RPMI8226 (cell line): ENCODE measurements around the gene TM9SF4.

ENCODE experiments used
- DNase-seq: peaks from one replicate; pipeline ENCODE4 v3.0.0-alpha.2; 2015

Gene TM9SF4

GRCh38 chr20:32109392-32110172 is at the start of gene TM9SF4:
TM9SF4 (plus strand) TSS chr20:32109714; CDS start chr20:32109741, 27 bp downstream.
- DNase-seq: peak; percentile 96

GRCh38 chr20:32062776-32063170 is 46.7 kb upstream of the TM9SF4 start:
- DNase-seq: no peak

GRCh38 chr20:32063695-32064094 is 45.8 kb upstream of the TM9SF4 start:
- DNase-seq: no peak

- peak; percentile 81 for DNase-seq
Measured at GRCh38 chr20:32064667-32065066, 44.8 kb upstream of the TM9SF4 start.

- no peak for DNase-seq
Measured at GRCh38 chr20:32067234-32067821, 42.2 kb upstream of the TM9SF4 start.

GRCh38 chr20:32068174-32068573 is 41.3 kb upstream of the TM9SF4 start:
- DNase-seq: no peak

- peak; percentile 33 for DNase-seq
Measured at GRCh38 chr20:32069711-32070110, 39.8 kb upstream of the TM9SF4 start.

- no peak for DNase-seq
Measured at GRCh38 chr20:32070282-32070681, 39.2 kb upstream of the TM9SF4 start.

GRCh38 chr20:32070690-32071213 is 38.8 kb upstream of the TM9SF4 start:
- no peak for DNase-seq

GRCh38 chr20:32071395-32072167 is 37.9 kb upstream of the TM9SF4 start:
- DNase-seq: no peak

- no peak for DNase-seq
Measured at GRCh38 chr20:32072168-32072750, 37.3 kb upstream of the TM9SF4 start.

- no peak for DNase-seq
Measured at GRCh38 chr20:32075534-32075933, 34.0 kb upstream of the TM9SF4 start.

GRCh38 chr20:32077190-32077589 is 32.3 kb upstream of the TM9SF4 start:
- no peak for DNase-seq

GRCh38 chr20:32078322-32078721 is 31.2 kb upstream of the TM9SF4 start:
- DNase-seq: no peak

GRCh38 chr20:32078791-32079190 is 30.7 kb upstream of the TM9SF4 start:
- no peak for DNase-seq

- peak; percentile 31 for DNase-seq
Measured at GRCh38 chr20:32079655-32080109, 29.8 kb upstream of the TM9SF4 start.

- DNase-seq: no peak
Measured at GRCh38 chr20:32080783-32081182, 28.7 kb upstream of the TM9SF4 start.

- DNase-seq: no peak
Measured at GRCh38 chr20:32083469-32083868, 26.0 kb upstream of the TM9SF4 start.

- no peak for DNase-seq
Measured at GRCh38 chr20:32087070-32087469, 22.4 kb upstream of the TM9SF4 start.

GRCh38 chr20:32088759-32089158 is 20.8 kb upstream of the TM9SF4 start:
- no peak for DNase-seq

GRCh38 chr20:32089637-32090362 is 19.7 kb upstream of the TM9SF4 start:
- no peak for DNase-seq

- peak; percentile 85 for DNase-seq
Measured at GRCh38 chr20:32091888-32092346, 17.6 kb upstream of the TM9SF4 start.
